Measurements from ENCODE around the gene NMU.

Gene NMU

GRCh38 chr4:55654131-55654530, 18.0 kb upstream of the NMU start:
- TF ChIP-seq, protein P1, sequence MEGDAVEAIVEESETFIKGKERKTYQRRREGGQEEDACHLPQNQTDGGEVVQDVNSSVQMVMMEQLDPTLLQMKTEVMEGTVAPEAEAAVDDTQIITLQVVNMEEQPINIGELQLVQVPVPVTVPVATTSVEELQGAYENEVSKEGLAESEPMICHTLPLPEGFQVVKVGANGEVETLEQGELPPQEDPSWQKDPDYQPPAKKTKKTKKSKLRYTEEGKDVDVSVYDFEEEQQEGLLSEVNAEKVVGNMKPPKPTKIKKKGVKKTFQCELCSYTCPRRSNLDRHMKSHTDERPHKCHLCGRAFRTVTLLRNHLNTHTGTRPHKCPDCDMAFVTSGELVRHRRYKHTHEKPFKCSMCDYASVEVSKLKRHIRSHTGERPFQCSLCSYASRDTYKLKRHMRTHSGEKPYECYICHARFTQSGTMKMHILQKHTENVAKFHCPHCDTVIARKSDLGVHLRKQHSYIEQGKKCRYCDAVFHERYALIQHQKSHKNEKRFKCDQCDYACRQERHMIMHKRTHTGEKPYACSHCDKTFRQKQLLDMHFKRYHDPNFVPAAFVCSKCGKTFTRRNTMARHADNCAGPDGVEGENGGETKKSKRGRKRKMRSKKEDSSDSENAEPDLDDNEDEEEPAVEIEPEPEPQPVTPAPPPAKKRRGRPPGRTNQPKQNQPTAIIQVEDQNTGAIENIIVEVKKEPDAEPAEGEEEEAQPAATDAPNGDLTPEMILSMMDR (conservative IDR thresholded peaks at IDR 0.05; ENCODE audit: control insufficient read depth, insufficient read depth, low read depth, low read length): no peak
- H3K4me3 ChIP-seq (ENCODE audit: control insufficient read depth, low read depth, low read length): no peak overlapping the region
- DNase-seq (ENCODE audit: low read depth): no peak

DNA sequence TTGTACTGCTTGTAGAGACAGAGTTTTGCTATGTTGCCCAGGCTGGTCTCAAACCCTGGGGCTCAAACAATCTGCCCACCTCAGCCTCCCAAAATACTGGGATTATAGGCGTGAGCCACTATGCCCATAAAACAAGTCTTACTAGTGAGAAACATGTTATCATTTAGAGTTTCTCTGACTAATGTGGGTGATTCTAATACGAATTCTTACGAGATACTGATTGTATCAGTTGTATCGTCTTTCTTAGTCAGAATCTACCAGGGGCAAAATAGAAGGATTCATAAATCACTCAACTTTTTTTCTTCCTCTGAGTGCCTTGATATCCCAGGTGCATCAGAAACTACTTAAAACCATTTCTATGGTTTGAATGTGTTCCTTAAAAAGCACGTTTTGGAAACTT, 14.4 kb upstream of the NMU start:
- DNase-seq (ENCODE audit: low read depth): no peak
- TF ChIP-seq, protein P1 (conservative IDR thresholded peaks at IDR 0.05; ENCODE audit: control insufficient read depth, insufficient read depth, low read depth, low read length): no peak
- no peak overlapping the region for H3K4me3 ChIP-seq (ENCODE audit: control insufficient read depth, low read depth, low read length)

DNA sequence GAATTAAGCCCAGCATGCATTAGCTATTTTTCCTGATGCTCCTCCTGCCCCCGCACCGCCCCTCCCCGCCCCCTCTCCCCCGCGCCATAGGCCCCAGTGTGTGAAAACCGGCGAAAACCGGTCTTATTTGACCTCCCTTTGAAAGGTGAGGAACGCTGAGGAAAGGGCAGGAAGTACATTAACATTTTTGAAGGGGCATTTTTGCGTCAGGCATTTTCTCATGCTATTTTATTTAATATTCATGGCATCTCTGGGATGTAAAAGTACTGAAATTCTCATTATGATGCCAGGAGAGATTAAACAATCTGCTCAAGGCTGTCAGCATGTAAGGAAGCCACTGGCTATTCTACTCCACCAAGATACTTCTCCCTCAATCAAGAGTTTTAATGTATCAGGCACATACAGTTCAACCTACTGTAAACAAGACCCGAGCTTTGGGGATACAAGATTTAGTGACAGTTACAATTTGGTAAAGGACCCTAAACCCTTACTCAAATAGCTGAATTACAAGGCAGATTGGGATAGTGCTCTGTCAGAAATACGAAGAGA, 1.2 kb upstream of the NMU start:
- DNase-seq (ENCODE audit: low read depth): no peak
- H3K4me3 ChIP-seq (ENCODE audit: control insufficient read depth, low read depth, low read length): no peak overlapping the region
- TF ChIP-seq, protein P1 (conservative IDR thresholded peaks at IDR 0.05; ENCODE audit: control insufficient read depth, insufficient read depth, low read depth, low read length): no peak

- TF ChIP-seq, protein P1 (conservative IDR thresholded peaks at IDR 0.05; ENCODE audit: control insufficient read depth, insufficient read depth, low read depth, low read length): no peak
- H3K4me3 ChIP-seq (ENCODE audit: control insufficient read depth, low read depth, low read length): peak overlapping the region; percentile 4
- DNase-seq (ENCODE audit: low read depth): no peak
Measured at GRCh38 chr4:55636656-55636999, 530 bp upstream of the NMU start.

DNA sequence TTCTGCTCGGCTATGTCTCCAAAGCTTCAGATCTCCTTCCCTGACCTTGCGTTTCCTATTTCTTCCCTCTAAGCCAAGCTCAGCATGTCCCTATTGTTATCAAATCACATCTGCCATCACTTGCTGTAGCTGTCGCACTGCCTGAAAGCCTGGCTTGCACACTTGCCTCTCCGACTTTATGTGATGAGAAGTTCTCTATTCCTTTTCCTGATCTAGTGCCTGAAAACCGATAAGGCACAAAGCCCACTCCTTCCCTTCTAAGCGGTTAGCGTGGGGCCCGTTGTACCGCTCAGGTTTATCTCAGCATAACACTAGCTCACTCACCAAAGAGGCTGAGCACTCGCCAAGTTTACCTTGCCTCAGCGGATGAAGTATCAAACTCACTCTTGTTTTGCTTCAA, 816 bp downstream of the NMU start:
- no peak overlapping the region for H3K4me3 ChIP-seq (ENCODE audit: control insufficient read depth, low read depth, low read length)
- TF ChIP-seq, protein P1 (conservative IDR thresholded peaks at IDR 0.05; ENCODE audit: control insufficient read depth, insufficient read depth, low read depth, low read length): no peak
- no peak for DNase-seq (ENCODE audit: low read depth)

DNA sequence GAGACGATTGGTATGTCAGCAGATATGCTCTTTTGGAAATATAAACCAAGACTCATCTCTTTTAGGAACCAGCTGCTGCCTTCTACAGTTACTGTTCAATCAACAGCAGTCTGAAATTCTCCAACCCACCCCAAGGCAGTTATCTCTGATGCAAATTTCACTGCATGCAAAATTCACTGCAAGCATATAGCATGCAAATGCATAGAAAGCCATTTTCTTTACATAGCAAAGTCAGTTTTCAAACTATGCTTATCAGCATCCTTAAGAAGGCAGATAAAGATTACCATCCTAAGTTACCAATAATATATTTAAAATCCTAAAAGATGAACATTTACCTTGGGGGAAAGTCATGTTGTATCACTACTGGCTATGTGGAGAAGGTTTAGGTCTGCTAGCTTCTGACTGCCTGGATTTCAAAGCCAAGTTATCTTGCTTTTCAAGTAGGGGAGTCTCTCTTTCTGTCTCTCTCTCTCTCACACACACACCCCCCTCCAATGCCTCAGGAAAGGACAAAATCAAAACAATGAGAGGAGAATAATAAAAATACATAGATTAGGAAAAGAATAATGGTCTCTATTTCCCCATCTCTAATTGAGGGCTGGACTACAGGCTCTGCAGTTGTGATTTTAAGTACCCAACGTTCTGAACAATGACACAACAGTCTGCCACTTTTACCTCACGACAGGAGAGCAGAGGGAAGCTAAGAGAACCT, 1.5 kb downstream of the NMU start:
- TF ChIP-seq, protein P1 (conservative IDR thresholded peaks at IDR 0.05; ENCODE audit: control insufficient read depth, insufficient read depth, low read depth, low read length): no peak
- DNase-seq (ENCODE audit: low read depth): no peak
- no peak overlapping the region for H3K4me3 ChIP-seq (ENCODE audit: control insufficient read depth, low read depth, low read length)
